ENCODE results near the gene HSD17B3.
"Not testable (repeated sequence)": the region's sequence is repeated elsewhere in the genome, so short reads cannot be mapped to it uniquely, and the experiment has no call there.

The HSD17B3 gene

DNA sequence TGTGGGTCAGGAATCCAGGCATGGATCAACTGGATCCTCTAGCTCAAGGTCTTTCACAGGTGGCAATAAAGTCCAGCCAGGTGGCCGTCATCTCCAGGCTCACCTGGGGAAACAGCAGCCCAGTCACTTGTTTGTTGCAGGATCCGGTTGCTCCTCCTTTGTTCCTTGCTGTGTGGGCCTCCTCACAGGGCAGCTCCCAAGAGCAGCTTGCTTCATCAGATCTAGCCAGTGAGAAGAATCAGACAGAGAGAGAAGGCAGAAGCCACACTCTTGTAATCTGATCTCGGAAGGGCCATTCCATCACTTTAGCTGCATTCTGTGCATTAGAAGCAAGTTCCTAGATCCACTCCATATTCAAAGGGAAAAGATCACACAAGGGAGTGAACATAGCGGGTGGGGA, 3.2 kb upstream of the HSD17B3 start:
- DNase-seq = no peak

- DNase-seq = no peak
Measured at GRCh38 chr9:96304230-96304629, 2.3 kb upstream of the HSD17B3 start.

GRCh38 chr9:96299823-96300222, 2.2 kb downstream of the HSD17B3 start:
- DNase-seq = no peak

DNA sequence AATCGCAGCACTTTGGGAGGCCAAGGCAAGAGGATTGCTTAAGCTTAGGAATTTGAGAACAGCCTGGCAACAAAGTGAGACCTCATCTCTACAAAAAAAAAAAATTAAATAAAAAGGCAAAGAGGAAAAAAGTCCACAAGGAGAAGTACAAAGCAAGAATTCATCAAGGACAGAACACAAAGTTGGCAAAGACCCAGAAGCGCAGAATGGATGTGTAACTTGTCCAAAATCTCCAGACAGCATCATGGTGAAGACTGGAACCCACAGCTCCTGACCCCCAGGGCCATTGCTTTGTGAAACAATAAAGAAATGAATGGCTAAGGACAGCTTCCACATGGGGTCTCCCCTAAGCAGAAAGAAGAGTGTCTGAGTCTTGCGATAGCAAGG, 7.8 kb downstream of the HSD17B3 start:
- no peak for DNase-seq

DNA sequence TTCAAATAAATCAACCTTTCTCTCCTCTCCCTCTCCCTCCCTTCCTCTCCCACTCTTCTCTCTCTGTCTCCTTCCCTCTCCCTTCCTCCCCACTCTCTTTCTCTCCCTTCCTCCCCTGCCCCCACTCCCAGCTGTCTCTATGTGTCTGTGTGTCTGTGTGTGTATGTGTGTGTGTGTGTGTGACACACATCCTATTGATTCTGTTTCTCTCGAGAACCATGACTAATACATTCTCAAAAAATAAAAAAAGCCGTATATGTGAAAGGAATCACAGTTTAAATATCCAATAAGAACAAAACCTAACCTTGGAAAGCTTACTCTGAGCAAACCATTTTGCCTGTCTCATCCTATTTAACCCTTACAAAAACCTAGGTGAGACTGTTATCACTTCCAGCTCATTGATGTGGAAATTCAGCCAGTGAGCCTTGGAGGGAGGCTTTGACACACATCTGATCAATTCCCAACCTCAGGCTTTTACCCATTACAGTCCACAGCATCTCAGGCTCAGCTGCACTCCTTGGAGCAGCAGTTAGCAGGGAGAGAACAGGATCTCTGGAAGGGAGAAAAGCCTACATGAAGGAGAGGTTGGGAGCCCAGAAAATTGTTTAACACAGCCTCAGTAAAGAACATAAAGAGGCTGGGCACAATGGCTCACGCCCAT, 8.3 kb downstream of the HSD17B3 start:
- no peak for DNase-seq

- no peak for DNase-seq
Measured at GRCh38 chr9:96289392-96289791, 12.6 kb downstream of the HSD17B3 start.

DNA sequence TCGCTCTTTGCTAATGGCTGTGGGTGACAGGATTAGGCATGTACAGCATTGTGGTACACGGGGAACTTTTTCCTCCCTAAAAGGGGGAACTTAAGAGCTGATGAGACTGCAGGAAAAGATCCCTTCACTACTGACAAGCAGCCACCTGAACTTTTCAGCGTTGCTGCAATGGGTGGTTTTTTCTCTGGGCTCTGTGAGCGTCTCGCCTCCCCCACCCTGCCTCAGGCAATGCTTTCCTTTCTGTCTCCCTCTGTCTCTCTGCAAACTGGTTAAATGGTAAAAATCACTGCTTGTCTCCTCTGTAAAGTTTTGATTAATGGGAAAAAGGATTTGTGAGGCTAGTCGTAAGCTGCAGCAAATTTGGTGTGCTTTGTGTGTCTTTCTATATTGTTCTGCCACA, 20.3 kb downstream of the HSD17B3 start:
- no peak for DNase-seq

- DNase-seq = no peak
Measured at GRCh38 chr9:96279932-96280331, 22.0 kb downstream of the HSD17B3 start.

- DNase-seq = no peak
Measured at GRCh38 chr9:96274939-96275338, 27.0 kb downstream of the HSD17B3 start.

DNA sequence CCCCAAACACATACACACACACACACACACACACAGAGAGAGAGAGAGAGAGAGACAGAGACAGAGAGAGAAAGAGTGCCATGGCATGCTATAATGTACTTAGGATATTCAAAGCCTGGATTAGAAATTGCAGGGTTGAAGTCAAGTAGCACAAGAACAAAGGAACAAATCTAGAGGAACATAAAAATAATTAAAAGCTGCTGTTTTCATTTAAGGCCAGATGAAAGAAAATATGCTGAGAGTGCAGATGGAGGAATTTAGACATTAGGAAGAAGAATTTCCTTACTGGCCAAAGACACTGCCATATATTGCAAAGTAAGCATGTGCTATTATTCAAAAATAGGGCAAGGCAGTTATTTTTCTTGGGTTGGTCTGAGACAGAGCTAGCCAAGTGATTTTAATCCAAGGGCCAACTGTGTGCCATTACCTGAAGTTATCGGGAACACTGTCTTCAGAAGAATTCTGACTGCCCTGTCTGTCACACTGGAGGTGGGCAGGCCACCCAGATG, 31.7 kb downstream of the HSD17B3 start:
- no peak for DNase-seq

GRCh38 chr9:96258967-96259366, 43.0 kb downstream of the HSD17B3 start:
- no peak for DNase-seq

DNA sequence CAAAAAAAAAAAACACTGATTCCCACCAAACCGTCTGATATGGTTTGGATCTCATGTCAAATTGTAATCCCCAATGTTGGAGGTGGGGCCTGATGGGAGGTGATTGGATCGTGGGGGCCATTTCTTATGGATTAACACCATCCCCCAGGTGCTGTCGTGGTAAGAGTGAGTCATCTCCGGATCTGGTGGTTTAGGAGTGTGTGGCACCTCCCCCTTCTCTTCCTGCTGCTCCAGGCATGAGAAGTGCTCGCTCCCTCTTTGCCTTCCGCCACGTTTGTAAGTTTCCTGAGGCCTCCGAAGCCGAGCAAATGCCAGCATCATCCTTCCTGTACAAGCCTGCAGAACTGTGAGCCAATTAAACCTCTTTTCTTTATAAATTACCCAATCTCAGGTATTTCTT, 45.2 kb downstream of the HSD17B3 start:
- DNase-seq = peak; percentile 48

- no peak for DNase-seq
Measured at GRCh38 chr9:96255698-96256097, 46.3 kb downstream of the HSD17B3 start.

GRCh38 chr9:96253059-96253696, 48.8 kb downstream of the HSD17B3 start:
- DNase-seq = no peak

DNA sequence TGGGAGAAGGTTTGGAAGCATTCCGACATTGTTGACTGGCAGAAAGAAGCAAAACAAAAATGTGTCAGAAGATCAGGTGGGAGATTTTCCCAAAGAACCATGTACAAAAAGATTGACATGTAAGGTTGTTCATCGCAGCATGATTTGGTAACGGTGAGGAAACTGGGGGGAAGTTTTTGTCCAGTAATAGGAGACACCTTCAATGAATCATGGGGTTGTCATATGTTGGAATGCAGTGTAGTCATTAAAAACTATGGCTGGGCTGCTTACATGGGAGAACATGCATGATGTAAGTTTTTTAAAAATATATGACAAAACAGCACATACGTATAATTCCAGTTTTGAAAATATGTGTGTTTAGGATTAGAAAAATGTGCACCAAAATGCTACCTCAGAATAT, 50.5 kb downstream of the HSD17B3 start:
- no peak for DNase-seq

GRCh38 chr9:96249746-96250145, 52.2 kb downstream of the HSD17B3 start:
- DNase-seq = no peak

DNA sequence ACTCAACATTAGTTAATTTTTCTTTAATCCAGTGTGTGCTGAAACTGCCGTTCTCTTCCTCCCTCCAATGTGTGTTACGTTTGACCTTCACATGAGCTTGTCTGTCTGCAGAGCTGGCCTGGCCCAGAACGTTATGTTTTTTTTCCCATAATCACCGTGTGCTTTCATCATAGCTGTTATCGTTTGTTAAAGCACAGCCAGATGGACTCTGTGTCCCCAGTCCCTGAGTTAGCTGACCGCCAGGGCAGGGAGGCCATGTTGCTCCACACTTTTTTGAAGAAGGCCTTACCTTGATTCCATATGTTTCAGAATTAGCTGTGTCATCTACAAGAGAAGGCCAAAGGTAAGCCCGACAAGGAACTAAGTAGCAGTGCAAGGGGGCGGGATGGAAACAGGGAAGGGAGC, 55.7 kb downstream of the HSD17B3 start:
- DNase-seq = no peak

- DNase-seq = peak; percentile 10
Measured at GRCh38 chr9:96245399-96245798, 56.6 kb downstream of the HSD17B3 start.

DNA sequence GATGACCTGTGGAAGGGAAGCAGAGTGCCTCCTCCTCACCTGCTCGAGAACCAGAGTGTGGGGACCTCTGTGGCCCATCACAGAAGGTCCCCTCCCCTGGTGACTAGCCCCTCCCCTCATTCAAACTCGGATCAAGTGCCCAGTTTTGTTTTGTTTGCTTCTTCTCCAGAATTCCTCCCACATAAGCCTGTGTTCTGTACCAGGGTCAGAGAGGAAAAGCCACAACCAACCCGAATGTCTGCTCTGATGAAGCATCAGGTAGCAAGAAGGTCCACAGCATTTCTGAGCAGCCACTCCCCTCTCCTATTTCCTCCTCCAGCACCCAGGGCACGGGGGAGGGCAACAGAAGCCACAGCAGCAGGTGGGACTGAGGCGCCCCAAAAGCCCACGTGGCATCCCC, 58.2 kb downstream of the HSD17B3 start:
- DNase-seq = no peak

GRCh38 chr9:96242811-96243210, 59.2 kb downstream of the HSD17B3 start:
- DNase-seq = no peak

DNA sequence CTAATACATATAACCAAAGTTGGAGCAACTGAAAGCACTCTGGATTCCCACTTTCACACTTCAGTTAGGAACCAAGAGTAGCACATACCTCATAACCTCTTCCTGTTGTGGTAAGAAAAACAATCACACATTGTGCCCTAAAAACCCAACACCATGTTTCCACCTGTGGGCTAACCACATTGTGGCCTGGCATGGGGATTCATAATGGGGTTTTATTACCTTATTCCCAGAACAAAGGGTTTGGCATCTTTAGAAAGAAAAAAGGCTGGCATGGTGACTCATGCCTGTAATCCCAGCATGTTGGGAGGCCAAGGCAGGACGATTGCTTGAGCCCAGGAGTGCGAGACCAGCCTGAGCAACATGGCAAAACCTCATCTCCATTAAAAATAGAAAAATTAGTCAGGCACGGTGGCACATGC, 60.6 kb downstream of the HSD17B3 start:
- DNase-seq = no peak

GRCh38 chr9:96236854-96237550, 65.0 kb downstream of the HSD17B3 start:
- no peak for DNase-seq

- not testable (repeated sequence) for DNase-seq
Measured at GRCh38 chr9:96236337-96236736, 65.6 kb downstream of the HSD17B3 start.

Data from NCI-H82 (cell line).